HG03439 (cell line): ENCODE measurements around the gene ITPR2.

ENCODE experiments used
- ATAC-seq: cut with Tn5 transposase; IDR thresholded peaks from one replicate; pipeline ENCODE4 v1.9.1; 2021; ENCODE audit warnings: mild to moderate bottlenecking, moderate library complexity; ENCODE audit not compliant: unreplicated experiment

Gene ITPR2

GRCh38 chr12:26711072-26711471 is 121.9 kb downstream of the ITPR2 start:
- ATAC-seq, result no peak

GRCh38 chr12:26705851-26706250 is 127.1 kb downstream of the ITPR2 start:
- ATAC-seq, result no peak

GRCh38 chr12:26704684-26705460 is 128.1 kb downstream of the ITPR2 start:
- no peak for ATAC-seq

GRCh38 chr12:26704214-26704613 is 128.8 kb downstream of the ITPR2 start:
- no peak for ATAC-seq

- no peak for ATAC-seq
These were observed 130.3 kb downstream of the ITPR2 start for GRCh38 chr12:26702741-26703140.

- no peak for ATAC-seq
These were observed 131.3 kb downstream of the ITPR2 start for GRCh38 chr12:26701604-26702215.

GRCh38 chr12:26700430-26700829 is 132.6 kb downstream of the ITPR2 start:
- no peak for ATAC-seq

- ATAC-seq, result no peak
These were observed 133.8 kb downstream of the ITPR2 start for GRCh38 chr12:26699237-26699636.

- ATAC-seq, result no peak
These were observed 134.8 kb downstream of the ITPR2 start for GRCh38 chr12:26698186-26698585.

GRCh38 chr12:26697217-26697616 is 135.8 kb downstream of the ITPR2 start:
- no peak for ATAC-seq

GRCh38 chr12:26696613-26697092 is 136.3 kb downstream of the ITPR2 start:
- ATAC-seq, result no peak

- ATAC-seq, result no peak
These were observed 136.9 kb downstream of the ITPR2 start for GRCh38 chr12:26696048-26696612.

- no peak for ATAC-seq
These were observed 138.6 kb downstream of the ITPR2 start for GRCh38 chr12:26694402-26694801.

GRCh38 chr12:26692407-26692806 is 140.6 kb downstream of the ITPR2 start:
- no peak for ATAC-seq

GRCh38 chr12:26691234-26691970 is 141.6 kb downstream of the ITPR2 start:
- no peak for ATAC-seq

GRCh38 chr12:26690601-26691000 is 142.4 kb downstream of the ITPR2 start:
- no peak for ATAC-seq

GRCh38 chr12:26689281-26689841 is 143.6 kb downstream of the ITPR2 start:
- ATAC-seq, result no peak

- no peak for ATAC-seq
These were observed 144.6 kb downstream of the ITPR2 start for GRCh38 chr12:26688344-26688904.

- ATAC-seq, result no peak
These were observed 146.6 kb downstream of the ITPR2 start for GRCh38 chr12:26686408-26686807.

GRCh38 chr12:26684101-26684500 is 148.9 kb downstream of the ITPR2 start:
- no peak for ATAC-seq

- ATAC-seq, result no peak
These were observed 149.6 kb downstream of the ITPR2 start for GRCh38 chr12:26683443-26683842.
